ENCODE results near the gene TFF1.

The TFF1 gene

DNA sequence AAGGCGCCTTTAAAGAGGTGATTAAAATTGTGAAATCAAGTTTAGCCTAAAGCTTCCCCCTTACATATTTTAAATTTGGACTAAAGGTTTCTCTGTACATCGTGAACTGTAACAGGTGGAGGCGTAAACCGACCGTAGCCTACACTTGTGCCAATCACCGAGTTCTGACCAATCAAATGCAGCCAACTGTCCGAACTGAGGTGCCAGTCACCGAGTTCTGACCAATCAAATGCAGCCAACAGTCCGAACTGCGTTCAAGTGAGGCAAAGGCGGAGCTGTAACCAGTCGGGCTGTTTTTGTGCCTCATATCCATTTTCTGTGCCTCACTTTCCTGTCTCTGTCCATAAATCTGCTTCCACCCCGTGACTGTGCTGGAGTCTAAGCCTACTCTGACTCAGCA lies 7.4 kb downstream of the TFF1 start:
- DNase-seq: no peak

DNA sequence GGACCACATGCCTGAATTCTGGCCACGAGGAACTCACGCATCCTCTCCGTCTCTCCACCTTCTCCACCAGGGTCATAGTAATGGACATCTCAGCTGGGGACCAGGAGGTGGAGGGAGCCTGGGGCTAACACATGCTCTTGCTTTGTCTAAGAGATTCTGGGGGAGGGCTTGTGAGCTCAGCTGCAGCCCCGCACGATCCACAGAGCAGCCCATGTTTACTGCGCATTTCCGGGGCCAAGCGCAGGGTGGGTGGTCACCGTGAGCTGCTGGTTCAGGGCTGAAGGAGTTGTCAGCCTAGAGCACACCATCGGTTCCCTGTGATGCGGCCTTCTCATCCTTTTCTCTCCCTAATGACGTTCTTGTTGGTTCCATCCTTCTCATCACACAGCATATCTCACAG lies 8.1 kb downstream of the TFF1 start:
- no peak for DNase-seq

DNA sequence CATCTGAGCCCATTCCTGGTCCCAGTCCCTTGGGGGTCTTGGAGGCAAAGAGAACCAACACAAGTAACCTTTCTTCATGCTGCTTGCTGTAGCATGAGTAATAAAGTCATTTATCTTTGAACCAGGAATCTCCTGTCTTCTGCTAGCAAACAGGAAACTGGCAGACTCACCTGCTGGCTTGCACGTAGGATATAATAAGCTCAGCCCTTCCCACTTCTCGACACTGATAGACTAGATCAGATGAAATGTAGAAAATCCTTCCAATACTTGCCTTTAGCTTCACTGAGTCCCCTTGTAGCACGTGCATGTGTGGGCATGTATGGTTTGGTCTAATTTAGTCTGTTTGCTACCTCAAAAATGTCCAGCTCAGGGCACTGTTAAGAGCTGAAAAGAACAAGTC lies 9.0 kb downstream of the TFF1 start:
- DNase-seq: no peak

DNA sequence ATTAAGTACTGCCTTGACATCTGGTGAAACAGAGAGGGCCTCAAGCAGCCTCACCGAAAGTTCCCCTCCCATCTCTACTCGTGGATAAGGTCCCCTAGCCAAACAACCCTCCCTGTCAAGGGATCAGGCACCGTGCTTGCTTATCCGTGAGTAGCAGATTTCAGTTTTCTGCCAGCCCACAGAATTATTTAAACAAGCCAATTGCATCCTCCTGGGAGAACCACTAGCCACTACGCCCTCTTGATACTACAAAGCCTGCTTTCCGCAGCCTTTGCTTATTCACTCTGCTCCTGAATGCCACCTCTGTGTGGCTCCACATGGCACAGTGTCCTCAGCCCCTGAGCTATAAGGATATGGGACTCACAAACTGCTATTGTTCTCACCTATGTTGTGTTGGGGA lies 9.7 kb downstream of the TFF1 start:
- no peak for DNase-seq

DNA sequence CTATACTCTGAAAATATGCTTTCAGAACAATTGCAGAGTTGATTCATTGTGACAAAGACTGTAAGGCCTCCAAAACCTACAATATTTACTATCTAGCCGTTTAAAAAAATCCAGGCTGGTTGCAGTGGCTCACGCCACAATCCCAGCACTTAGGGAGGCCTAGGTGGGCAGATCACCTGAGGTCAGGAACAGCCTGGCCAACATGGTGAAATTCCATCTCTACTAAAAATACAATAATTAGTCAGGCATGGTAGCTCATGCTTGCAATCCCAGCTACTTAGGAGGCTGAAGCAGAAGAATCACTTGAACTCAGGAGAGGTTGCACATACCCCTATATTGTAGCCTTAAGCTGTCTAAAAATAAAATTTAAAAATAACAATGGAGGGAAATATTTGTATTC lies 10.3 kb downstream of the TFF1 start:
- DNase-seq: no peak

DNA sequence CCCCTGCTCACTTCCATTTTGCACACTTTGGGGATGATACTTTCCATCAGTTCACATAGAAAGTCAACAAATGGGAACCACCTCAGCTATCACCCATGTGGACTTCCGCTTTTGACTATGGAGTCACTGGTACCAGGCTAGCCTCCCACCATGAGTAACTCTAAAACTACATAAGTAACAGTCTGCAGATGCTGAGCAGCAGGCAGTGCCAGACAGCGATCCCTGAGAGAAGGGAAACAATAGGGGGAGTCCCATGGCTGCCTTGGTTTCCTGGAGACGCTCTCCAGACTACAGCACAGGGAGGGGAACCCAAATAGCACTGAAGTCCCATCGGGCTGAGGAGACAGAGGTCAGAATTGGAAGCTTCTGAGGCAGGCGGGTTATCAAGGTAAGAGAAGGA lies 12.7 kb downstream of the TFF1 start:
- DNase-seq: no peak

DNA sequence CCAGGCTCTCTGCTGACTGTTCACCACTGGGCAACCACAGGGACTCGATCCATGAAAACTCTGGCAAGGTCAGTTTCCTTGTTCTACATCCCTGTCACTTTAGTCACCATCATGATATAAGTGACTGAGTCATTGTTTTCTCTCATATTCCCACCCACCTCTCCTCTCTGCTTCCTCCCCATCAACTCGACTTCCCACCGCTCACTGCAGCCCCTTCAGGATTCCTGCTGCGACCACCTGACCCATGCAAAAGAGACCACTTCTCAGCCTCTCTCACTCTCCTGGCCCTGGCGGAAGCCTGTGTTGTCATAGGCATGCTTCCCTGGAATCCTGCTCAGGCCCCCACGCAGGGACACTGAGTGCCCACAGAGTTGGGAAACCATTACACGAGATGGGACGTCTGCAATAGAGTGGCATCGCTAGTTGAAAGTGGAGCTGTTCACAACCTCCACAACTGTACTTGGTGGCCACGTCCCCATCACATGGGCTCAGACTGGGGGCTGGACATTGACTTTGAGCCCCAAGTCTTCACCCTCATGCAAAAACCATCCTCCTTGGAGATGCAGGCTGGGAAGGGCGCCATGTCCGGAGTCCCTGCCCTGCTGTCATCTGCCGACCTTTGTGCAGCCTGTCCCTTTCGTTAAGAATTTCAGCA lies 13.8 kb downstream of the TFF1 start:
- no peak for DNase-seq

DNA sequence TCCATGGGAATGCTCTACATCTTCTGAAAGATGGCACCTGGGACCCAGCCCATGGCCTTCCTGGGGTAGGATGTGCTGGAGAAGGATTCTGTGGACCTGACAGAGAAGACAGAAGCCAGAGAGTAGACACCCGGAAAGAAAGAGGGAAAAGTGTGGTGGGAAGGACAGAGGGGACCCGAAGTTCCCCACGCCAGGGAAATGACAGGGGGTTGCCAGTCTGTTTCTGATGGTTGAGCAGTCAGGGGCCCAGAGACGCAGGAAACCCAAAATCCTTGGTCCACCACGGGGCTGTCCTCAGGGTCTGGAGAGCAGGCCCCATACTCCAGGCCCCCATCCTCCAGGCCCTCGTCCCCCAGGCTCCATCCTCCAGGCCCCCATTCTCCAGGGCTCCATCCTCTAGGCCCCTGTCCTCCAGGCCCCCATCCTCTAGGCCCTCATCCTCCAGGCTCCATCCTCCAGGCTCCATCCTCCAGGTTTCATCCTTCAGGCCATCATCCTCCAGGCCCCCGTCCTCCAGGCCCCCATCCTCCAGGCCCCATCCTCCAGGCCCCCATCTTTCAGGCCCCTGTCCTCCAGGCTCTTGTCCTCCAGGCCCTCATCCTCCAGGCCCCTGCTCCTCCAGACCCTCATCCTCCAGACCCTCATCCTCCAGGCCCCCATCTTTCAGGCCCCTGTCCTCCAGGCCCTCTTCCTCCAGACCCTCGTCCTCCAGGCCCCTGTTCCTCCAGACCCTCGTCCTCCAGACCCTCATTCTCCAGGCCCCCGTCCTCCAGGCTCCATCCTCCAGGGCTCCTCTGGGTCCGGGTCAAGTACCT lies 14.5 kb downstream of the TFF1 start:
- no peak for DNase-seq

DNA sequence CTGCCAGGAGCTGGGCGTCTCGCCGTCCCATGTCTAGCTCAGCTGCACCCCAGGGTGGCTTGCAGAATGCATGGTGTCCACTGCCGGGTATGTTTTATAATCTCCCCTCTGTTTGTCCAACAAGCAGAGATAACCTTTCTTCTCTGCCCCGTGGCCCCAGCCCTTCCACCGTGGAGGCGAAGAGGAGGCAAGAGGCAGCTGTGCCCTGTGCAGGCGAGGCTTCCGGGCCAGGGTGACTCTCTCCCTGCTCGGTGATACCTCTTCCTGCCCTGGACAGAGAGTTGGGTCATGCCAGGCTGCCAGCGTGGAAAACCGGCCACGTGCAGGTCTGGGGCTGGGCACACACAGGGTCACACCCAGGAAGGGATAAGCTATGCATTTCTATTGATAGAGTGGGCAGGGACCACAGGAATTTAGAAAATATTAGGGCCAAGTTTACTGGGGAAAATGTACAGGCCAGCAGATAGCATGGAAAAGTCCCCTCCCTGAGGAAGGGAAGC lies 15.4 kb downstream of the TFF1 start, which contains the start of gene TFF2:
TSS of gene TFF2 (minus strand) at position 68 of the 500 bp plus-strand sequence. CDS start at position 31, 37 bp downstream.
- DNase-seq: no peak

DNA sequence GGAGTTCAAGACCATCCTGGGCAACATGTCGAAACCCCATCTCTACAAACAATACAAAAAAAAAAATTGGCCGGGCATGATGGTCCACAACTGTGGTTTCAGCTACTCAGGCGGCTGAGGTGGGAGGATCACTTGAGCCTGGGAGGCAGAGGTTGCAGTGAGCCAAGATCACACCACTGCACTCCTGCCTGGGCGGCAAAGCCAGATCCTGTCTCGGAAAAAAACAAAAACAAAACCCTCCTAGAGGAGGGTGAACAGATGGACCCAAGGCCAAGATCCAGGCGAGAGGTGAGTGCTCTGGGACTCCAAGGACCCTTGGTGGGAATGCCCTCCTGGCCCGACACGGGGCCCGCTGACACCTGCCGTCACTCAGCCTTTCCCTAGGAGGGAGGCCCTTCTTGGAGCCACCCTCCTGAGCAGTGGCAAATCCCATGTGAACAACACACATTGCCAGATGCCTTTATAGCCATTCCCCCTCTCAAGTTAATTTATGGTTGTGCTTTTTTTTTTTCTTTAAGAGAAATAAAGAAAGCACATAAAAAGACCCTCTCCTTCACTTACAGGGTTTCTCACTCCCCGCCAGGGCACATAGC lies 15.9 kb downstream of the TFF1 start:
- no peak for DNase-seq

DNA sequence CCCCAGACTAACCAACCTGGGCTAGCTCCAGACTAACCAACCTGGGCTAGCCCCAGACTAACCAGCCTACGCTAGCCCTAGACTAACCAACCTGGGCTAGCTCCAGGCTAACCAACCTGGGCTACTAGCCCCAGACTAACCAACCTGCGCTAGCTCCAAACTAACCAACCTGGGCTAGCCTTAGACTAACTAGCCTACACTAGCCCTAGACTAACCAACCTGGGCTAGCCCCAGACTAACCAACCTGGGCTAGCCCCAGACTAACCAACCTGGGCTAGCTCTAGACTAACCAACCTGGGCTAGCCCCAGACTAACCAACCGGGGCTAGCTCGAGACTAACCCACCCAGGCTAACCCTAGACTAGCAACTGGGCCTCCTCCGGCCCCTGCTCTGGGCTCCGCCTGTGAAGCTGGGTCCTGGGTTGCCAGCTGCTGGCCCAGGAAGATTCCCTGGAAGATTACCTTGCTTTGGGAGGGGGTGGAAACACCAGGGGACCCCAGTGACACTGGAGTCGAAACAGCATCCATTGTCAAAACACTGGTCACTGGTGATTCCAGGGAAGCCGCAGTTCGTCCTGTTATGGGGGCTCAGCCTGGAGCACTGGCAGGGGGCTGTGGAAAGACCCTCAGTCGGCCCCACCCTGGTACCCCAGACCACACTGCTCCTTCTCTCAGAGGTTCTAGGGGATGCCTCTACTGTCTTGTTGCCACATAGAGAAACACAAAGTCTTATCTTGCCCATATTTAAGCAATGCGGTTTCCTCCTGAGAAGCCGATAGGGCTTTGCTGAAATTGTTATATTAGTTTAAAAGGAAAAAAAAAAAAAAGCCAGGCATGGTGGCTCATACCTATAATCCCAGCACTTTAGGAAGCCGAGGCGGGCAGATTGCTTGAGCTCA lies 16.7 kb downstream of the TFF1 start:
- no peak for DNase-seq

DNA sequence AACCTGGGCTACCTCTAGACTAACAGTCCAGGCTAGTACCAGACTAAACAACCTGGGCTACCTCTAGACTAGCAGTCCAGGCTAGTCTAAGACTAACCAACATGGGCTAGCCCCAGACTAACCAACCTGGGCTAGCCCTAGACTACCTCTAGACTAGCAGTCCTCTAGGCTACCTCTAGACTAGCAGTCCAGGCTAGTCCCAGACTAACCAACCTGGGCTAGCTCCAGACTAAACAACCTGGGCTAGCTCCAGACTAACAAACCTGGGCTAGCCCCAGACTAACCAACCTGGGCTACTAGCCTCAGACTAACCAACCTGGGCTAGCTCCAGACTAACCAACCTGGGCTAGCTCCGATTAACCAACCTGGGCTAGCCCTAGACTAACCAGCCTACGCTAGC lies 17.6 kb downstream of the TFF1 start:
- no peak for DNase-seq

DNA sequence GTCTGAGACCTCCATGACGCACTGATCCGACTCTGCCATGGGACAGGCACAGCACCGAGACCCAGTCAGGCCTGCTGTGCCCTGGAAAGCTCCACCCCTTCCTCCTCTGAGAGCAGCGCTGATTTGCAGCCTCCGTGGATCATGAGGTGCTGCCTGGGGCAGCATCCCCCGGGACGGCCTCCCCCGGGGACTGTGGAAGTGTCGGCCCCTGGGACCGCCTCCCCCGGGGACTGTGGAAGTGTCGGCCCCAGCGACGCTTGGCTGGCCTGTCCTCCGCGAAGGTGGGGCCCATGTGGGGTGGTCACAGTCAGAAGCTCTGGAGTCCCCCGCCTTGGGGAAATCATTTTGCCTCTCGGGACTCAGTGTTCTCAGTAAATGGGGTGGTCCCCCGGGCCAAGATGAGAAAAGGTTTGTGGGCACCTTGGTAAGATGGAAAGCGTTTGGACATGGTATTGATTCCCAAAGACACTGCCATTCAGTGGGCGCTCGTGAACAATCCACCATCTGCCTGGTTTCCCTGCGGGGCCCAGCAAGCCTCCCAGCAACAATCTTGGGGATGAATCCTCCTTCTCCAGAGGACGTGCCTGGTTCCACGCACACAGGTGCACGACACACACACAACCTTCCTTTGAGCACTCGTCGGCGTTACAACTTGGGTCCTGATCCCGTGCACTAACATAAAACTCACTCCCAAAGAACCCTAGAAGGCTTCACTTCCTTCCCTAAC lies 18.6 kb downstream of the TFF1 start:
- no peak for DNase-seq

DNA sequence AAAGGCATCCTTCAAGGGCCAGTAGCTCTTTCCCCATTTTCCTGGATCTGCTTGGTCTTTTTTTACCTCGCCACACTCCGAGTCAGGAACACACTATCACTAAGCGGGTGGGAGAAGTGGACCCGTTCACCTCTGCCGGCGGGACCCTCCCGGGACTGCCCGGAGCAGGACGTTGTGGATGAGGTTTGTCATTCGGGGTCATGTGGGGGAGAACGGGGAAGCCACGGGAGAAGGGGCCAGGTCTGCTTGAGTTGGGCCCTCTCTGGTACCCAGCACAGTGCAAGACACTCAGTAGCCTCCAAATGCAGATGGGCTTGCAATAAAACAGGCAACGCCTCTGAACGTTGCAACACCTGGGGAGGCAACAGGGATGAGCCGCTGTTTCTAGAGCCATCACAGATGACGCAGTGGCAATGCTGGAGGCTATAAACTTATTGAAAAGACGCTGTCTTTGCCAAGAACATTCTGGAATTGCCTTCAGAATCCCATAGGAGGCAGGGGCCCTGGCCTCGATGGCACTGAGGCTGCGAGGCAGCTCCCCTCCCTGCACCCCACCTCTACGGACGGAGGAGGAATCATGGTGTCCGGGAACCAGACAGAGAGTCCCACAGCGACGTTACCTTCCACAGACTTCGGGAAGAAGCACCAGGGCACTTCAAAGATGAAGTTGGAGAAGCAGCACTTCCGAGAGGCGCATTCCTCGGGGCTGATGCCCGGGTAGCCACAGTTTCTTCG lies 19.3 kb downstream of the TFF1 start:
- DNase-seq: no peak

DNA sequence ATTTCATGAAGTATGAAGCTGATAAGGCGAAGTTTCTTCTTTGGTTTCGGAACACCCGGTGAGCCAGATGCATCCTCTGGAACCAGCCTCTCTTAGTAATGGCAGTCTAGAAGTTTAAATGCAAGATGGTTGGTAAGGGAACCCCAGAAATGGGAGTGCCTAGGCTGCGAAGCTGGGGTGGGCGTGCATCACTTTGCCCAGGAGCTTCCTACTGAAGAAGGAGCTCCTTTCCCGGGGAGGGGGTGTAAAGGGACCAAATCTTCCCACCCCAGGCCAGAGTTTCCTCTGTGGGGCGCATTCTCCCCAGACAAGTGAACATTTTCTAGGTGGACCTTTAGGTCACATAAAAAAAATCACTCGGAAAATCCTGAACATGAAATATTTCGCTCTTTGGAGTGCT lies 19.9 kb downstream of the TFF1 start:
- DNase-seq: no peak

DNA sequence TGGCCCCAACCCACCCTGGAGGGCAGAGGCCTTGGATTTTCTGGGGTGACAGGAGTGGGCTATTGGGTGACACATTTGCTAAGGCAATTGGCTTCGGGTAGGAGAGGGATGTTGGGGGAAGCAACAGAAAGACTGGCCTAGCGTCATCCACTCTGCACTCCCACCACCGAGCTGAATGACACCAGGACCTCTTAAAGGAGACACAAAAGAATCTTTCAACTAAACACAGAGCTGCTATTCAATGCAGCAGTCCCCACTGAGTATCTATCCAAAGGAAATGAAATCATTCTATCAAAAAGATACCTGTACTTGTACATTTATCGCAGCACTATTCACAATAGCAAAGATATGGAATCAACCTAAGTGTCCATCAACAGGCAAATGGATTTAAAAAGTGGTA lies 21.7 kb downstream of the TFF1 start:
- no peak for DNase-seq

DNA sequence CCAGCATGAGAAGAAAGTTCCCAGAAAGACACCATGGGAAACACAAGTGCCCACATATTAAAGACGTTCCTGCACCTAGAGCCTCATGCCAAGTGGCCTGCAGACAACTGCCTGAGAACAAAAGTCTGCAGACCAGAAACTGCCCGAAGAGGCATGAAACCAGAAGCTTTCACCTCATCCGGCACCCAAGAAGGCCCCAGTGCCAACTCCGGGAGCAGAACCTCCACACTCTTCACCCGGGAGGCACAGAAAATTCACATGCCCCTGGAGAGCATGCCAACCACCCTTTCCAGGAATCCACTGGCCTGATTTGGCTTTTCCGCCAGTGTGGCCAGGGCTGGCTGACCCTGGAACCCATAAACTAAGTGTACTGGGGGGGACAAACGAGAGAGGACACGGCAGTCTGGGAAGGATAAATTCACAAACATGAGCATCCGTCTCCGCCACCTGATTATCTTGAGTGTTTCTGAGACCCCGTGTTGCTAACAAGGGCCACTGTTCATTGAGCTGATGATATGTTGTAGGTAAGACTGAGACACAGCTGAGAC lies 22.3 kb downstream of the TFF1 start:
- no peak for DNase-seq

DNA sequence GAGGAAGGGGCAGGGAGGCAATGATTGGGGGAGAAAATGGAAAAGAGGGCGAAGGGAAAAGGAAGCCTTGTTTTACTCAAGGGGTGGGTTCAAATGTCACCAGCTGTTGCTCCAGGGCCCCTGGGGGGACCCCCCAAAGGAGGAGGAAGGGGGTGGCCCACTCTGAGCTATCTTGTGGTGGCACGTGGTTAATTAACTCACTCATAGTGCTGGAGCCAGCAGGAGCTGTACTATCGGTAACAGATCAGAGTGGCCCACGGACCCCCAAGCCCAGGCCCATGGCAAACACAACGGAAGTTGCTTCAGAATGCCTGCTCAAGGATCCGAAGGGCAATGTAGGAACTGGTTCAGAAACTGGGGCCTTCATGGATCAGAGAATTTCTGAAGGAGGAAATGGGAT lies 22.8 kb downstream of the TFF1 start:
- no peak for DNase-seq

DNA sequence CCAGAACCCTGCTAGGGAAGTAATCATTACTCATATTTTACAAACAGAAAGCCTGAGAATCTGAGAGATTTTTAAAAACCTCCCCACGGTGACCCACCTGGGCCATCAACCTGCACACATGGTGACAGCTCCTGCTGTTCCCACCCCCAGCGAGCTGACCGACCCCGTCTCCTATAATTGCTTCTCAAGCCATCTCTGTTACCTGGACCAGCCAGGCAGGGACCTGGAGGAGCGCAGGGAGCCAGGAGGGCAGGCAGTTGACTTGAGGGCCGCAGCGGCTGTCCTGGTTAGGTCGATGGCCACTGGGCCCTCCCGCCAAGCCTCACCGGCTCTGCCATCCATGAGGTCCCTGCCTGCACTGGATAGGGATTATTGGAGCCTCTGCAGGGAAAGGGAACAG lies 23.2 kb downstream of the TFF1 start:
- DNase-seq: no peak

DNA sequence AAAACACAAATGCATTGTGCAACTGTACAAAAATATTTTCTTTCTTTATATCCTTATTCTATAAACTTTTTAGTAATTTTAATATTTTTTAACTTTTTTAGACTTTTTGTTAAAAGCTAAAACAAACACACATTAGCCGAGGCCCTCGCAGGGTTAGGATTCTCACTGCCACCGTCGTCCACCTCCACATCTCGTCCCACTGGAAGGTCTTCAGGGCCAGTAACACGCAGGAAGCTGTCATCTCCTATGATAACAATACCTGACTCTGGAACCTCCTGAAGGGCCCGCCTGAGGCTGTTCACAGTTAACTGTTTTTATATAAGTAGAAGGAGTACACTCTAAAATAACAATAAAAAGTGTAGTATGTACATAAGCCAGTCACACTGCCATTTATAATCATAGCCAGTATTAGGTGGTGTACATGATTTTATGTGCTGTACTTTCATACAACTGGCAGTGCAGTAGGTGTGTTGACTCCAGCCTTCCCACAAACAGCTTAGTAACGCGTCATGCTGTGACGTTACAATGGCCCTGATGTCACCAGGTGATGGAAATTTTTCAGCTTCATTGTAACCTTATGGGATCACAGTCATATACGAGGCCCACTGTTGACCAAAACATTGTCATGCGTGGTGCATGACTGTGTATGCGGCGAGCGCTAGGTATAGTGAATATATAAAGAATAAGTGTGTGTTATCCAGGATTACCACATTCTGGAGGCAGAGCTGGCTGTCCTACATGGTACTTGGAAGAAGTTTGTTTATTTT lies 24.4 kb downstream of the TFF1 start:
- DNase-seq: no peak

Data from T1000 (cell line).